Measurements from ENCODE around the gene CRELD2.

- TF ChIP-seq POLR2AphosphoS5 (IDR thresholded peaks at IDR 0.05; ENCODE audit: low read depth, low read length) = no peak
- no peak for TF ChIP-seq POLR2A (IDR thresholded peaks at IDR 0.05; ENCODE audit: low read depth, low read length)
- TF ChIP-seq TAF1 (IDR thresholded peaks at IDR 0.05; ENCODE audit: low read depth, low read length) = no peak
Observed at GRCh38 chr22:49955581-49956417, 37.4 kb downstream of the CRELD2 start.

Data from GM12891 (cell line).